GM18907 (cell line): ENCODE measurements around the gene DIS3L2.

Experiments used
- ATAC-seq: cut with Tn5 transposase; IDR thresholded peaks from one replicate; pipeline ENCODE4 v1.9.1; 2021; ENCODE audit warnings: mild to moderate bottlenecking, moderate library complexity; ENCODE audit not compliant: unreplicated experiment

The DIS3L2 gene

GRCh38 chr2:232249096-232249495, 287.6 kb downstream of the DIS3L2 start:
- no peak for ATAC-seq

GRCh38 chr2:232250246-232251175, 289.0 kb downstream of the DIS3L2 start:
- no peak for ATAC-seq

GRCh38 chr2:232255033-232255432, 293.5 kb downstream of the DIS3L2 start:
- ATAC-seq: no peak

- no peak for ATAC-seq
Observed at GRCh38 chr2:232260075-232260474, 298.6 kb downstream of the DIS3L2 start.

- no peak for ATAC-seq
Observed at GRCh38 chr2:232261776-232262175, 300.3 kb downstream of the DIS3L2 start.

- ATAC-seq: no peak
Observed at GRCh38 chr2:232263295-232263694, 301.8 kb downstream of the DIS3L2 start.

GRCh38 chr2:232264081-232264480, 302.6 kb downstream of the DIS3L2 start:
- ATAC-seq: no peak

GRCh38 chr2:232265329-232265728, 303.8 kb downstream of the DIS3L2 start:
- ATAC-seq: no peak

- ATAC-seq: no peak
Observed at GRCh38 chr2:232268636-232269165, 307.2 kb downstream of the DIS3L2 start.

GRCh38 chr2:232269867-232270266, 308.4 kb downstream of the DIS3L2 start:
- ATAC-seq: no peak

GRCh38 chr2:232273903-232274643, 312.6 kb downstream of the DIS3L2 start:
- no peak for ATAC-seq

- ATAC-seq: peak; percentile 63
Observed at GRCh38 chr2:232275670-232276069, 314.2 kb downstream of the DIS3L2 start.

GRCh38 chr2:232276084-232276732, 314.7 kb downstream of the DIS3L2 start:
- ATAC-seq: peak; percentile 40

GRCh38 chr2:232276733-232277313, 315.3 kb downstream of the DIS3L2 start:
- no peak for ATAC-seq

GRCh38 chr2:232278534-232278933, 317.0 kb downstream of the DIS3L2 start:
- no peak for ATAC-seq

GRCh38 chr2:232280341-232280740, 318.8 kb downstream of the DIS3L2 start:
- ATAC-seq: no peak

- no peak for ATAC-seq
Observed at GRCh38 chr2:232281858-232282507, 320.5 kb downstream of the DIS3L2 start.

GRCh38 chr2:232282508-232283055, 321.1 kb downstream of the DIS3L2 start:
- no peak for ATAC-seq

GRCh38 chr2:232286001-232286868, 324.7 kb downstream of the DIS3L2 start:
- no peak for ATAC-seq
